Measurements from ENCODE around the gene MRPL19. TPM values are rescaled to one million over a fixed set of nuclear protein-coding genes. Genes with fewer than 3 reads are reported as not detected.

Gene MRPL19
- total and polyA plus RNA-seq, 2 of the 13 experiments (the other 11 are each of a cell fraction or from before 2014, with no cell fraction given): 43.2 to 163 TPM

- TF ChIP-seq PITX1 (CRISPR knock-in tag; IDR thresholded peaks at IDR 0.05) (no peak; the same call in none of the 2 replicates), ZMAT5 (CRISPR knock-in tag; IDR thresholded peaks at IDR 0.05; ENCODE audit: borderline replicate concordance, low read depth) (peak; percentile 94; the same call in 1 of the 2 replicates), ZNF549 (CRISPR knock-in tag; IDR thresholded peaks at IDR 0.05) (peak; percentile 86; the same call in 1 of the 2 replicates), RARA (CRISPR knock-in tag; IDR thresholded peaks at IDR 0.05) (peak; percentile 75), PATZ1 (CRISPR knock-in tag; IDR thresholded peaks at IDR 0.05) (peak; percentile 74), ZNF576 (CRISPR knock-in tag; IDR thresholded peaks at IDR 0.05) (peak; percentile 96), THRA (CRISPR knock-in tag; IDR thresholded peaks at IDR 0.05; ENCODE audit: borderline replicate concordance) (peak; percentile 81), ZNF660 (CRISPR knock-in tag; IDR thresholded peaks at IDR 0.05; ENCODE audit: borderline replicate concordance, low read depth) (peak; percentile 85; the same call in 1 of the 2 replicates), HCFC1 (IDR thresholded peaks at IDR 0.05; ENCODE audit: low read depth, low read length) (no peak), ZFP36 (IDR thresholded peaks at IDR 0.05; ENCODE audit: borderline replicate concordance, low read depth, low read length, partially characterized antibody) (no peak), ZNF296 (CRISPR knock-in tag; conservative IDR thresholded peaks at IDR 0.05) (no peak), ZNF543 (CRISPR knock-in tag; IDR thresholded peaks at IDR 0.05) (peak; percentile 99), KDM1A (CRISPR knock-in tag; IDR thresholded peaks at IDR 0.05) (no peak), FOXC1 (CRISPR knock-in tag; IDR thresholded peaks at IDR 0.05; ENCODE audit: borderline replicate concordance) (peak; percentile 100), POGZ (CRISPR knock-in tag; IDR thresholded peaks at IDR 0.05) (peak; percentile 98), GPBP1L1 (CRISPR knock-in tag; IDR thresholded peaks at IDR 0.05) (no peak), ZNF883 (CRISPR knock-in tag; IDR thresholded peaks at IDR 0.05; ENCODE audit: not compliant biosample characterization) (peak; percentile 100), MLLT10 (CRISPR knock-in tag; IDR thresholded peaks at IDR 0.05) (peak; percentile 91; the same call in 1 of the 2 replicates), TARDBP (CRISPR knock-in tag; IDR thresholded peaks at IDR 0.05) (peak; percentile 97), KMT2A (CRISPR knock-in tag; IDR thresholded peaks at IDR 0.05) (peak; percentile 99), ZNF18 (CRISPR knock-in tag; IDR thresholded peaks at IDR 0.05; ENCODE audit: insufficient replicate concordance) (peak; percentile 98)
Measured at GRCh38 chr2:75710577-75711253, 64.1 kb downstream of the MRPL19 start, which contains the start of gene GCFC2 (continued).

Measured in HepG2 (cell line).